Measurements from ENCODE around the gene CDK14.

- TF ChIP-seq MAX (IDR thresholded peaks at IDR 0.05): no peak
- no peak for TF ChIP-seq TAF1 (IDR thresholded peaks at IDR 0.05; ENCODE audit: low read depth)
- TF ChIP-seq ZBTB7A (IDR thresholded peaks at IDR 0.05; ENCODE audit: low read depth): no peak
- TF ChIP-seq NFIC (IDR thresholded peaks at IDR 0.05): no peak
- no peak for TF ChIP-seq FOXM1 (IDR thresholded peaks at IDR 0.05; ENCODE audit: borderline replicate concordance, low read depth)
Observed at GRCh38 chr7:91165846-91166230, 569.7 kb downstream of the CDK14 start.
